GM18505 (cell line): ENCODE data around the gene PLEKHH2.
"Not testable (repeated sequence)": the region's sequence is repeated elsewhere in the genome, so short reads cannot be mapped to it uniquely, and the experiment has no call there.

ENCODE experiments used
- ATAC-seq: cut with Tn5 transposase; IDR thresholded peaks from one replicate; pipeline ENCODE4 v1.9.1; 2021; ENCODE audit not compliant: unreplicated experiment
- POLR2A ChIP-seq: IDR thresholded peaks from 4 replicates; pipeline ENCODE4 v1.6.1; 2011; ENCODE audit warnings: borderline replicate concordance; ENCODE audit not compliant: insufficient read depth, insufficient read length; ENCODE audit errors: extremely low read depth

PLEKHH2 gene

DNA sequence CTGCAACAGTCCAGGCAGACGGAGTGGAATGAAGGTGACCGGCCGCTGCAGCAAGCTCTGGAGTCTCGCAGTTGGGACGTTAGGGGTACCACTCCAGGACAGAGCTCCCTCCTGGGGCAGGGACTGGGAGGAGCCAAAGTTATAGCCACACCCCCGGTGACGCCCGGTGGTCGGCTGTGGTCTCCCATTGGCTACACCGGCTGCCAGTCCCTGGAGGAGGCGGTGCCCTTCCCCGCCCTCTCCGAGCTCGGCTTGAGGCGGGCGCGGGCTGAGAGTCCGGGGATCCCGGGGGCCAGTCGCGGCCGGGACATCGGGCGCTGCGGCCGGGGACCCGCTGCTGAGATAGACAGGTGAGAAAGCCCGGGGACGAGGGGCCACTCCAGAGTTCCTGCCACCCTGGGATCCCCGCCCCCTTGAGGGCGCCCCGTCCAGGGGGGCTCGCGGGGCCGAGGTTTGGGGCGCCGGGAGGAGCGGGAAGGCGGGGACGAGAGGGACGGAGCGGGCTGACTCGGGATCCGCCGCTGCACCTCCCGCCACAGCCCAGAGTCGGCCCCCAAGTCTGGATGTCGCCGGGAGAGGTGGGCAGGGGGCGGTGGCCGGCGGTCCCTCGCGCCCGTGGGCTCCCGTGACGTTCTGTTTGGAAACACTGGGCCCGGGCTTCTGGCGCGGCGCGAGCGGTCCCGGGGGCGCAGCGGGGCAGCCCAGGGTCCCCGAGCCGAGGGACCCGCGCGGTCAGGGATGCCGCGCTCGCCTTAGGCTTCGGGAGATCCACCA, at the start of gene PLEKHH2:
PLEKHH2 (plus strand) TSS at position 231 of the 774 bp plus-strand sequence. CDS start 7,414 bp downstream, outside the sequence.
- peak; percentile 99 for ATAC-seq
- TF ChIP-seq POLR2A = no peak

DNA sequence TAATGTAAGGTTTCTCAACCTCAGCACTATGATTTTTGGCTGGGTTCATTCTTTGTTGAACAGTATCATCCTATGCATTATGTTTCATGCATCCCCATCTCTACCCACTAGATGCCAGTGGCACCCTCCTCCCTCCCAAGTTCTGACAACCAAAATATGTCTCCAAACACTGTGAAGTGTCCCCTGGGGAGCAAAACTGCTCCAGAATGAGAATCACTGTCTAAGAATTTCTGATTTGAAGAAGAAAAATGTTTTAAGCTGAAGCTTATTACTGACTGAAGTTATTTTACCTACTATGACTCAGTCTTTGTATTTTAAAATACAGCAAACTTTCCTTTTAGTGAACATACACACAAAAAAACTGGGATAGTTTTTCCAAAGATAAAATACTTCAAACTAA, 44.6 kb upstream of the PLEKHH2 start:
- TF ChIP-seq POLR2A = no peak
- ATAC-seq = no peak

DNA sequence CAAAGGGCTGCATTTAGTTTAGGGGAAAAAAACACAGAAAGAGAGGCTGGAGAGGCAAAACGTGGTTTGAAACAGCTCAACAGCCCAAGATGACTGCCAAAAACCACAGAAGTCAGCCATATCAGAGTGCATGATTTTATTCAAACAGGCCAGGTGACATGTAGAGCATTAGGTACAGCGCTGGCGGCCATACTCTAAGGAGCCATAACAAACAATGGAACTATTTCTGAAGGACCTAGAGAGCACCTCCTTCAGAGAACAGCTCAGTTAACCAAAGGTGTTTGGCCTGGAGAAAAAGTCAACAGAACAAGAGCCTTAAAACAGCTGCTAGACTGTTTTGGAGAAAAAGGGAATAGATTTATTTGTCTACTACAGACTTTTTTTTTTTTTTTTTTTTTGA, 43.8 kb upstream of the PLEKHH2 start:
- no peak for TF ChIP-seq POLR2A
- no peak for ATAC-seq

DNA sequence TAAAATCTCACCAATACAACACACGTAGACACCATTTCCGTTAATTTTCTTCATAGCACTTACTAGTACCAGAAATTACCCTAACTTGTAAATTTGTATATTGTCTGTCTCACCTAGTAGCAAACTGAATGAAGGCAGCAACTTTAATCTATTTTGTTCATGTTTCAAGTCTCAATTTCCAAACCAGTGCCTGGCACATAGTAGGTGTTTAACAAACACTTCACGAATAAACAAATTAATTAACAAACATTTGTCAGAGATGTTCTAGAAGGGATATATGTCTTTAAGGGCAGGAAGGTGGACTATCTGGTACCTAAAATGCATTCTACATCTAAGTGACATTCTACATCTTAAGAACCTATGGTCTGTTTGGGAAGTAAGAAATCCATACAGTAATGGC, 42.2 kb upstream of the PLEKHH2 start:
- no peak for ATAC-seq

DNA sequence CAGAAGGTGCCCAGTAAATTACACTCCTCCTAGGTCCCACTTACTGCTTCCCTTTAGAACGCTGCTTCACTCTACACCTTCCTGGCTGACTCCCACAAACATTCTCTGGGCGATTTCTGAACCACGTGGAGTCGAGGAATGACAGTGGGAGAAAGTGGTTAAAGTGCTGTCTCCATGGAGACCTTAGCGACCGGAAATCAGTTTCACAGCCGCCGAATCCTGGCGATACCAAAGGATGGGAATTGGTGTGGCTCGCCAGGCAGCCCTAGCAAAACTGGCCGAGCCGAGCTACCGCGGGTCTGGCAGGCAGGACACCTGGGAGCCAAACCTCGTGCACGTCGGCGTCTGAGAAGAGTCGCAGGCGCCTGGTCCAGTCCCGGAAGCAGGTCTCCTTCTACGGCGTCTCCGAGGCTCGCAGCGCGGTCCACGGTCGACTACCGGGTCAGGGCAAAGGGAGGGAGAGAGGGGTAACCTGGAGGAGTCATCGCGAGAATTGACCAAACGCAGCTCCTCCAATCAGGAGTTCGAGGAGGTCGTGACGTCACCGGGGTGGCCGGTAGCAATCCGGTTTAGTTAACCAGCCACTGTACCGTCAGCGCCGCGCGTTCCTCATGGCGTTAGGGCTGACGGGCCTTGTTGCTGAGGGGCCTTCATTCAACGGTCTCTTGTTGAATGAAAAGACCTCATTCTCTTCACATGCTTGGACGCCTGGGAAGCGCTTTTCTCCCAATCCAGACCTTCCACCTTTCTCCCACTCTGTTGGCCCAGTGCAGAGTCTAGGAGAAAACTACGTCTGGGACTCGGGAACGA, 41.3 kb upstream of the PLEKHH2 start, which contains the start of gene THADA:
THADA (minus strand) TSS at position 436 of the 810 bp plus-strand sequence. CDS start 3,646 bp downstream, outside the sequence.
- peak; percentile 98 for TF ChIP-seq POLR2A
- peak; percentile 96 for ATAC-seq

More for the DNA sequence above, 42.2 kb upstream of the PLEKHH2 start:
- no peak for TF ChIP-seq POLR2A

DNA sequence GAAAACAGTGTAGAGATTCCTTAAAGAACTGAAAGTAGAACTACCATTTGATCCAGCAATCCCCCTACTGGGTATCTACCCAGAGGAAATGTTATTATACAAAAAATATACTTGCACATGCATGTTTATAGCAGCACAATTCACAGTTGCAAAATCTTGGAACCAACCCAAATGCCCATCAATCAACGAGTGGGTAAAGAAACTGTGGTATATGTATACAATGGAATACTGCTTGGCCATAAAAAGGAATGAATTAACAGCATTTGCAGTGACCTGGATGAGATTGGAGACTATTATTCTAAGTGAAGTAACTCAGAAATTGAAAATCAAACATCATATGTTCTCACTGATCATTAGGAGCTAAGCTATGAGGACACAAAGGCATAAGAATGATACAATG, 36.5 kb upstream of the PLEKHH2 start:
- not testable (repeated sequence) for ATAC-seq

DNA sequence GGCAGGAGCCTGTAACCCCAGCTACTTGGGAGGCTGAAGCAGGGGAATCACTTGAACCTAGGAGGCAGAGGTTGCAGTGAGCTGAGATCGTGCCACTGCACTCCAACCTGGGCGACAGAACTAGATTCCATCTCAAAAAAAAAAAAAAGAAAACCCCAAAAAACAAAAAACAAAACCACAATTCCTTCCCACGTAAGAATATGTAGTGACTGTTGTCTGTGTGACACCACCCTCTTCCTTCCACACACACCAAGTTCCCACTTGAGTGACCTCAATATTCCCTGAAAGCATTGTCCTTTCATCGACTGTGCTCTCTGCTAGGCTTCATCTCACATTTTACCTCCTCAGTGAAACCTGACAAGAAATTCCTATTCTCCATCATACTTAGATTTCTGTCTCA, 32.4 kb upstream of the PLEKHH2 start:
- TF ChIP-seq POLR2A = no peak
- ATAC-seq = no peak

DNA sequence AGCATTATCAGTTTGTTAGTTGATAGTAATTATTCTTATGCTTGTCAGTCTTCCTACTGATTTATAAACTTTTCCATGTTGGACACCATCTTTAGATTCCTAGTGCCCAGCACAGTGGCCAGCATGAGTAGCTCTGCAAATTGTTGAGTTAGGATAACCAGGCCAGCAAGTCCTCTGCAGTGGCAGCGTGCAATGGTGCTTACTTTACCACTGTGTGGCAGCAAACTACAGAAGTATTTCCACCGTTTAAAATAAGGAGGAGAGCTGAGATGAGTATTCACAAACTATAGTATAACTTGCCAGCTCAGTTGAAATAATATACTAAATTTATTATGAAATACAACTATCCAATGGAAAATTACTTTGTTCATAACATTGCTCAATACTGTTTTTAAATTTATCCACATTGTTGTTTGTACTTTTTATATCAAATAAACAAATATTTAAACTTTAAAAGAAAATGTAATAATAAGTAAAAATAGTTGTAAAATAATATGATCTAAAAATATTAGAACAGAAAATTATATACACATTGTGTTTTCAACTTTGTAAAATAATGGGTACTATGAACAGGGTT, 31.9 kb upstream of the PLEKHH2 start:
- ATAC-seq = no peak
- no peak for TF ChIP-seq POLR2A

DNA sequence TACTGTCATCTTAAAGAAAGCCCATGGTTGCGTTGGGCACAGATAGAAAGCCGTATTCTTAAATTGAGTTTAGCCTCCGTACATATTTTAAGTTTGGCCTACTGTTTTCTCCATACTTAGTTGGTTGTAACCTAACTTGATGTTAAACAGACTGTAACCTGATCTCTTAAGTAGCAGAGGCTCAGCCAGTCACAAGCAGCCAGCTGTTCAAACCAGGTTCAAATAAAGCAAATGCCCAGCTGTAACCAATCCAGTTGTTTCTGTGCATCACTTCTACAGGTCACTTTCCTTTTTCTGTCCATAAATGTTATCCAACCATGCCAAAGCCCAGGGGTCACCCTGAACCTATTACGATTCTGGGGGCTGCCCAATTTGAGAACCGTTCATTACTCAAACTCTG, 31.2 kb upstream of the PLEKHH2 start:
- no peak for ATAC-seq
- TF ChIP-seq POLR2A = no peak

DNA sequence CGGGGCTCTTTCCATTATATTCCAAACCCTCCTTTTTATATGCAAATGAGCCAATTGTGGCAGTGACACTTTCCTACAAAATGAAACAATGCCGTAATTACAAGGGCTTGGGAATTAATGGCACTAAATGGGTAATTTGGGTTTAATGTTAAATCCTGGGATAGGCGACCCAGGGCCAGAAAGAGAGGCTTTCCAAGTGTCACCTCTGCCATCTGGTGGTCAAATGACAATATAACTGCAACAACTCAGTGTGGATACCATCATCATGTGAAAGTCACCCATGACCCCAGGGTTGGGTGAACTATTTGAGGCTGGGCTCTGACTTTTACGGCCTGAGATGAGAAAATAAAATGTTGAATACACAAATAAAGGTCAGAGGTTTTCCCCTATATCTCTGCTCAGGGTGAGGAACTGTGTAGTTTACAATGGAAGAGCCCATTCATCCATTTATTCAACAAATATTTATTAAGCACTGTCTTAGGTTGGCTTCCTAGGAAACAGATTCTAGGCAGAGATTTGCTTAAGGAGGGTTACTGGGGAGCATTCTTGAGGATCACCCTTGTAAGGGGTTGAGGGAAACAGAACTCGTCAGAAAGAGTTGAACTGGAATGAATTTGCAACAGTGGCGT, 27.7 kb upstream of the PLEKHH2 start:
- no peak for TF ChIP-seq POLR2A
- no peak for ATAC-seq

DNA sequence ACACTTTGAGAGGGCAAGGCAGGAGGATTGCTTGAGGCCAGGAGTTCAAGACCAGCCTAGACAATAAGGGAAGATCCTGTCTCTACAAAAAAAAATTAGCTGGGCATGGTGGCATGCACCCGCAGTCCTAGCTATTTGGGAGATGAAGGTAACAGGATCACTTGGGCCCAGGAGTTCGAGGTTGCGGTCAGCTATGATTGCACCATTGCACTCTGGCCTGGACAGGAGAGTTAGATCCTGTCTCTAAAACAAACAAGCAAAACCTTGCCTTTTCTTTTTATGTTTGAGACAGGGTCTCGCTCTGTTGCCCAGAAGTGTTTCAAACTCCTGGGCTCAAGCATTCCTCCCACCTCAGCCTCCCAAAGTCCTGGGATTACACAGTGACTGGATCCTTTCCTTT, 26.7 kb upstream of the PLEKHH2 start:
- no peak for TF ChIP-seq POLR2A
- ATAC-seq = no peak

DNA sequence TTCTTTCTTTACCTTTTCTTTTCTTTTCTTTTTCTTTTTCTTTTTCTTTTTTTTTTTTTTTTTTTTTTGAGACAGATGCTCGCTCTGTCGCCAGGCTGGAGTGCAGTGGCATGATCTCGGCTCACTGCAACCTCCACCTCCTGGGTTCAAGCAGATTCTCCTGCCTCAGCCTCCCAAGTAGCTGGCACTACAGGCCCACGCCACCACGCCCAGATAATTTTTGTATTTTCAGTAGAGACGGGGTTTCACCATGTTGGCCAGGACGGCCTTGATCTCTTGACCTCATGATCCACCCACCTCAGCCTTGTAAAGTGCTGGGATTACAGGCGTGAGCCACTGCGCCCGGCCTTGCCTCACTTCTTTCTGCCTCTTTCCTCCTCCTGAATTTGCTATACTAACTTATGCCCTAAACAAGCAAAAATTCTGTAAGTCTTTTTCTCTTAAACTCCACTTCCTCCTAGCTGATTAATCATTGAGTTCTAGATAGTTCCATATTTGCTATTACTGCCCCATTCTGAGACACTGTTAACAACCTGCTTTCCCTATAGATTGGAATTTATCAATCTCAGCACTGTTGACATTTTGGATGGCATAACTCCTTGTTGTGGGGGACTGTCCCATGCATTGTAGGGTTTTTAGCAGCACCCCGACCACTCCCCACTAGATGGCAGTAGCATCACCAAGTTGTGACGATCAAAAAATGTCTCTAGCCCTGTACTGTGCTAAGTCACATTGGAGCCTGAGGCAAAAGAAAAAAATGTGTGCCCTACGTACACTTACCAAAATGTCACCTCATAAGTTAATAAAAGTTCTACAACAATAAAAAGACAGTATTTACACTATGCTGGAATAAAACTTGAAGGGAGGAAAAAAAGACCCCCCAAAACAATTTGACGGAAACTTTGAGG, 24.8 kb upstream of the PLEKHH2 start:
- no peak for TF ChIP-seq POLR2A
- ATAC-seq = peak; percentile 55

DNA sequence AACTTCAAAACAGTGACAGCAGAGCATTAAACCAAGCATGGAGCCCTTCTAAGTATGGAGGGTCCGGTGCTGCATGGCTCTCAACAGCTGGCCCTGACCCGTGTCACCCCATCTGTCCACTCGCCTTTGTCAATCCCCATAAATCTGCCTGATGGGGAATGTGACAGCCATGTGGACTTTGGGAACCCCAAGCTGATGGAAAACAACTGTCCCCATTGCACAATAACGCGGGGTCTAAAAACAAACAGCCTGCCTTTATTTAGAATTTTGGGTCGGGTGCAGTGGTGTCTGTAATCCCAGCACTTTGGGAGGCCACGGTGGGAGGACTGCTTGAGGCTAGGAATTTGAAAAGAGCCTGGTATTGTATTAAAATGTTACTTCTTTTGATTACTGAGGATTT, 24.1 kb upstream of the PLEKHH2 start:
- no peak for ATAC-seq
- TF ChIP-seq POLR2A = no peak
